ENCODE data around the gene GPR150.

DNA sequence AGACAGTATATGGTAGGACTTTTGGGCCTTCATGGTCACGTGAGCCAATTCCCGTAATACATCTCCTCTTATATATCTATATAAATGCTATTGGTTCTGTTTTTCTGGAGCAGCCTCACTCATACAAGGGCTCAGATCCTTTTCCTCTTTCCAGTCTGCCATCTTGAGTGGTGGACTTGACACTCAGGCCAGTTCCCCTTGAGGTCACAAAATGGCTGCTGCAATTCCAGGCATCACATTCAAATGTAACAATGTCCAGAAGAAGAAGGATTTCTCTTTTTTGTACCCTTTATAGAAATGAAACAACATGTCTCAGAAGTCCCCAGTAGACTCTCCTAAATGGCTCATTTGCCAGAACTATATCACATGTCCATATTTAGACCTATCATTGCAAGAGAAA, 4.5 kb downstream of the GPR150 start:
- TF ChIP-seq TCF7L2 (IDR thresholded peaks at IDR 0.05; ENCODE audit: borderline replicate concordance, low read depth, low read length) (no peak), ZEB2 (tag by site-specific recombination; IDR thresholded peaks at IDR 0.05) (no peak)

All from HEK293 (cell line).